ENCODE results near the gene EDN2.
A peak's percentile ranks its signal among the peaks of the same experiment; 100 is the strongest.

Gene EDN2

GRCh38 chr1:41433501-41433900 lies 51.0 kb downstream of the EDN2 start:
- Histone ChIP-seq H3K9me3 (ENCODE audit: control insufficient read depth in 5 of 5, low read length in 5 of 5) (no peaks in the 10 kb centered on the region), H3K4me1 (ENCODE audit: control insufficient read depth in 5 of 5, insufficient read depth in 5 of 5, low read length in 5 of 5) (peaks cover 2 to 22% (median 14%) of the 10 kb centered on the region in 5 donors), H3K9ac (ENCODE audit: low read length in 5 of 5) (no peak overlapping the region), H3K4me3 (ENCODE audit: low read depth in 1 of 5, low read length in 5 of 5) (no peak overlapping the region), H3K27ac (ENCODE audit: low read depth, low read length) (no peak overlapping the region), H3K27me3 (ENCODE audit: control insufficient read depth in 5 of 5, insufficient read depth in 4 of 5, low read length in 5 of 5) (peaks cover 5 to 23% (median 8%) of the 10 kb centered on the region in 5 donors), H3K36me3 (ENCODE audit: control insufficient read depth in 5 of 5, insufficient read depth in 5 of 5, low read length in 5 of 5) (no peaks in the 10 kb centered on the region)

DNA sequence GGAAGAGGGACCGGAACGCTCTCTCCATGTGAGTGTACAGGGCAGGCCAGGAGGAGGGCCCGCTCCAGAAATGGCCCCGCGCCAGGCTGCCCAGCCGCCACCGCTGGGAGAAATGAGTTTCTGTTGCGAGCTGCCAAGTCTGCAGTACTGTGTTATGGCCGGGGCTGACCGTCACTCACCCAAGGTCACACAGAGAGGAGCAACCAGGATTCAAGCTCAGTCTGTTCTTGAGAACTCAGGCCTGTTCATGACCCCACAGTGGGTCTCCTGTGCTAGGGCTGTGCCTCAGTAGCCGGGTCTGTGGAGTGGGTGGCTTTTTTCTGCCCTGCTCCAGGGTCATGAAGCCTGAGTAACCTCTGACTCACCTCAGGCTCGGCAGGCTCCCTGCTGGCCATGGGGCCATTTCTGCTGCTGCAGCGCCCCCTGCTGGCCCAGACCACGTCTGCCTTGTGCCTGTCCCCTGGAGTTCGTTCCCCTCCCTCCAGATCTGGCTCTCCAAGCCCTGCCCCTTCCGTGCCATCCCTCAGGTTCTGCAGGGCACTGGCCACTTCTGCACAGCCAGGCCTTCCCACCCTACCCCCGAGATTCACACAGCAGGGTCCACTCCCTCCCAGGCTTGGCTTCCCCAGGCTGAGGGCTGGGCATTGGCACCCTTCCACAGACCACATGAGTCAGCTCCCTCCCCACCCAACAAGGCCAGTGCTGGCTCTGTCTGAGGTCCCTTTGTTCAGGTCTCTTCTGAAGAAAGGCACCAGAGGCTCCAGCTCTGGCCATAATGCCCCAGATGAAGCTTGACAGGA lies 51.8 kb downstream of the EDN2 start:
- Histone ChIP-seq H3K4me1 (ENCODE audit: control insufficient read depth in 5 of 5, insufficient read depth in 5 of 5, low read length in 5 of 5) (peaks cover 2 to 28% (median 14%) of the 10 kb centered on the region in 5 donors), H3K27ac (ENCODE audit: low read depth, low read length) (no peak overlapping the region), H3K9ac (ENCODE audit: low read length in 5 of 5) (no peak overlapping the region), H3K36me3 (ENCODE audit: control insufficient read depth in 5 of 5, insufficient read depth in 5 of 5, low read length in 5 of 5) (no peaks in the 10 kb centered on the region), H3K4me3 (ENCODE audit: low read depth in 1 of 5, low read length in 5 of 5) (peak overlapping the region in 3 of 5 donors; percentile 18 to 44 (median 30)), H3K9me3 (ENCODE audit: control insufficient read depth in 5 of 5, low read length in 5 of 5) (no peaks in the 10 kb centered on the region), H3K27me3 (ENCODE audit: control insufficient read depth in 5 of 5, insufficient read depth in 4 of 5, low read length in 5 of 5) (peaks cover 5 to 23% (median 8%) of the 10 kb centered on the region in 5 donors)

DNA sequence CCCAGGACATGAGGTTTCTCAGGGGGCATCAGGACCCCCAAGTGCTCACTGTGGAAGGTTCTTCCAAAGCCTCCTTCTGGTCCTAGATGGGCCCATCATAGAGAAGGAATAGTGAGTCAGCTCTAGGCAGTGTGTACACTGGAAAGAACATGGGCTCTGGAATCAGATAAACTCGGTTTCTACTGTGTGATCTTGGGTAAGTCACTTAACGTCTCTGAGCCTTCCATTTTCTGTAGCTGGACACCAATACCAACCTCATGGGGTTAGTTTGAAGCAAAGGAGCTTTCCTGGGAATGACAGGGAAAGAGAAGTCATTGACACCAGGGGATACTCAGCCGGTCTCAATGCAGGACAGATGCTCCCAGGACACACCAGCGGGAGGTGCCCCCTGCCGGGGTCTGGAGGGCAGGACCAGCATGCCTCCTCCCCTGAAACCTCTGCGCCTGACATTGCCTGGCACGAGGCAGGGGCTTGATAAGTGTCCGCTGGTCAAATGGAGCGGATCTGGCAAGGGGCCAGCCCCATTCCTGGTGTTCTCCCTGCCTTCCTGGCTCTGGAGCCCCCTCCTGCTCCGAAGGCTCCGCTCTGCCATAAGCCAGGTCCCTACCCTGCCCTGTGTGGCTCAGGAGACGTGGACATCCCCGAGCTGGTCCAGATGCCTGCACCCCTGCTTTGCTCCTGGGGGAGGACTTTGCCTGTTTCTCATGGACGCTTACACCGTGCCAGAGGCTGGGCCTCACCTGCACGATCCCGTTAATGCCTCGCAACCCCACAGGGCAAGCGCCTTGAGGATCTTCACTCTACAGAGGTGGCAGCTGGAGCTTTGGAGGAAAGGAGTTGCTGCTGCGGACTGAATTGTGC lies 52.8 kb downstream of the EDN2 start:
- H3K4me1 ChIP-seq (ENCODE audit: control insufficient read depth in 5 of 5, insufficient read depth in 5 of 5, low read length in 5 of 5) = peaks cover 2 to 28% (median 14%) of the 10 kb centered on the region in 5 donors
- H3K4me3 ChIP-seq (ENCODE audit: low read depth in 1 of 5, low read length in 5 of 5) = peak overlapping the region in 2 of 5 donors; percentile 18 to 44
- no peak overlapping the region for H3K9ac ChIP-seq (ENCODE audit: low read length in 5 of 5)
- no peaks in the 10 kb centered on the region for H3K36me3 ChIP-seq (ENCODE audit: control insufficient read depth in 5 of 5, insufficient read depth in 5 of 5, low read length in 5 of 5)
- H3K9me3 ChIP-seq (ENCODE audit: control insufficient read depth in 5 of 5, low read length in 5 of 5) = no peaks in the 10 kb centered on the region
- H3K27me3 ChIP-seq (ENCODE audit: control insufficient read depth in 5 of 5, insufficient read depth in 4 of 5, low read length in 5 of 5) = peaks cover 0 to 19% (median 9%) of the 10 kb centered on the region in 5 donors
- no peak overlapping the region for H3K27ac ChIP-seq (ENCODE audit: low read depth, low read length)

- no peak overlapping the region for H3K27ac ChIP-seq (ENCODE audit: low read depth, low read length)
Measured at GRCh38 chr1:41430582-41430981, 53.9 kb downstream of the EDN2 start.

GRCh38 chr1:41430069-41430468 lies 54.4 kb downstream of the EDN2 start:
- Histone ChIP-seq H3K4me1 (ENCODE audit: control insufficient read depth in 5 of 5, insufficient read depth in 5 of 5, low read length in 5 of 5) (peaks cover 2 to 28% (median 14%) of the 10 kb centered on the region in 5 donors), H3K9me3 (ENCODE audit: control insufficient read depth in 5 of 5, low read length in 5 of 5) (no peaks in the 10 kb centered on the region), H3K27ac (ENCODE audit: low read depth, low read length) (no peak overlapping the region), H3K36me3 (ENCODE audit: control insufficient read depth in 5 of 5, insufficient read depth in 5 of 5, low read length in 5 of 5) (no peaks in the 10 kb centered on the region), H3K4me3 (ENCODE audit: low read depth in 1 of 5, low read length in 5 of 5) (no peak overlapping the region), H3K27me3 (ENCODE audit: control insufficient read depth in 5 of 5, insufficient read depth in 4 of 5, low read length in 5 of 5) (peaks cover 0 to 4% (median 0%) of the 10 kb centered on the region in 5 donors), H3K9ac (ENCODE audit: low read length in 5 of 5) (no peak overlapping the region)

More at GRCh38 chr1:41430582-41430981, 53.9 kb downstream of the EDN2 start:
- Histone ChIP-seq H3K9ac (ENCODE audit: low read length in 5 of 5) (no peak overlapping the region), H3K9me3 (ENCODE audit: control insufficient read depth in 5 of 5, low read length in 5 of 5) (no peaks in the 10 kb centered on the region), H3K27me3 (ENCODE audit: control insufficient read depth in 5 of 5, insufficient read depth in 4 of 5, low read length in 5 of 5) (peaks cover 0 to 9% (median 3%) of the 10 kb centered on the region in 5 donors), H3K4me3 (ENCODE audit: low read depth in 1 of 5, low read length in 5 of 5) (no peak overlapping the region), H3K4me1 (ENCODE audit: control insufficient read depth in 5 of 5, insufficient read depth in 5 of 5, low read length in 5 of 5) (peaks cover 2 to 28% (median 14%) of the 10 kb centered on the region in 5 donors), H3K36me3 (ENCODE audit: control insufficient read depth in 5 of 5, insufficient read depth in 5 of 5, low read length in 5 of 5) (no peaks in the 10 kb centered on the region)

DNA sequence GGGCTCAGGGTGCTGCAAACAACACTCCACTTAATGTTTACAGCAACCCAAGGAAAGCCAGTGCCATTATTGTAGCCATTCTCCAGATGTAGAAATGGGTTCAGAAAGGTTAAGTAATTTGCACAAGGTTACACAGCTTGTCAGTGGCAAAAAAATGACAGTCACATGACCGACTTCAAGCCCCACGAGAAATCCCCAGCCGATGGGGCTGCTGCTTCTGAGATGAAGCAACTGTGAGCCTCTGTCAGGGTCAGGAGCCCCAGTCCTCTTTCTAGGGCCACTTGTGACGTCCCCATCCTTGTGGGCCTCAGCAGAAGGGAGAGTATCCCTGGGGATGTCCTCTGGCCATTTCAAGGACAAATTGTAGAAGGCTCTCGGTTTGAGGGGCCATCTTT lies 54.8 kb downstream of the EDN2 start:
- H3K27me3 ChIP-seq (ENCODE audit: control insufficient read depth in 5 of 5, insufficient read depth in 4 of 5, low read length in 5 of 5) = peaks cover 0 to 5% (median 0%) of the 10 kb centered on the region in 5 donors
- H3K36me3 ChIP-seq (ENCODE audit: control insufficient read depth in 5 of 5, insufficient read depth in 5 of 5, low read length in 5 of 5) = no peaks in the 10 kb centered on the region
- no peak overlapping the region for H3K9ac ChIP-seq (ENCODE audit: low read length in 5 of 5)
- no peak overlapping the region for H3K27ac ChIP-seq (ENCODE audit: low read depth, low read length)
- H3K4me3 ChIP-seq (ENCODE audit: low read depth in 1 of 5, low read length in 5 of 5) = no peak overlapping the region
- peaks cover 2 to 28% (median 14%) of the 10 kb centered on the region in 5 donors for H3K4me1 ChIP-seq (ENCODE audit: control insufficient read depth in 5 of 5, insufficient read depth in 5 of 5, low read length in 5 of 5)
- H3K9me3 ChIP-seq (ENCODE audit: control insufficient read depth in 5 of 5, low read length in 5 of 5) = no peaks in the 10 kb centered on the region

Data from subcutaneous abdominal adipose tissue (tissue), 5 donors.